ENCODE data around the gene PPIG. TPM values are rescaled to one million over a fixed set of nuclear protein-coding genes. Genes with fewer than 3 reads are reported as not detected.

The PPIG gene
- total and polyA plus RNA-seq, 2 donors (not counting 3 experiments of a cell fraction or from before 2014, with no cell fraction given), result 13.4 to 44.9 TPM

- no peaks in the 10 kb centered on the region for H3K36me3 ChIP-seq (ENCODE audit: control insufficient read depth in 2 of 2, extremely low read depth in 1 of 2, insufficient read depth in 2 of 2, low read length in 2 of 2)
- H3K9me1 ChIP-seq (replicated peaks; ENCODE audit: control insufficient read depth, extremely low read depth, insufficient read depth, low read length), result no peaks in the 10 kb centered on the region
- no peak for FAIRE-seq
- no peak for TF ChIP-seq GATA2 (IDR thresholded peaks at IDR 0.05; ENCODE audit: insufficient read depth, insufficient read length, low read depth, low read length)
- no peak for TF ChIP-seq JUN (IDR thresholded peaks at IDR 0.05; ENCODE audit: borderline replicate concordance, insufficient read depth, insufficient read length, low read depth)
- no peak for TF ChIP-seq POLR2A (IDR thresholded peaks at IDR 0.05; ENCODE audit: low read depth, low read length)
- no peak for TF ChIP-seq CTCF (IDR thresholded peaks at IDR 0.05; ENCODE audit: extremely low read depth in 1 of 2, insufficient read depth in 1 of 2, low read depth in 1 of 2, low read length in 2 of 2)
- no peak for TF ChIP-seq FOS (IDR thresholded peaks at IDR 0.05; ENCODE audit: borderline replicate concordance, insufficient read depth, low read length)
- TF ChIP-seq EZH2 (IDR thresholded peaks at IDR 0.05; ENCODE audit: borderline replicate concordance, low read depth, low read length, severe bottlenecking), result no peak
- TF ChIP-seq MAX (IDR thresholded peaks at IDR 0.05; ENCODE audit: insufficient read depth, insufficient read length), result no peak
- TF ChIP-seq POLR2AphosphoS5 (IDR thresholded peaks at IDR 0.05; ENCODE audit: insufficient read depth, low read depth, low read length), result no peak
- TF ChIP-seq MYC (IDR thresholded peaks at IDR 0.05; ENCODE audit: low read depth, low read length), result no peak
- H3K27ac ChIP-seq (ENCODE audit: insufficient read depth, low read depth, low read length), result no peak overlapping the region
- dilution Hi-C loops (cut with MboI; ENCODE audit: extremely low pct_ligation_motif_present, low sequenced_read_pairs), result no loop called here
- peak overlapping the region; percentile 98 for H2AFZ ChIP-seq (ENCODE audit: low read depth, low read length)
- peak overlapping the region; percentile 76 to 95 (median 76) for H3K4me3 ChIP-seq (replicated peaks in 1 of 3; ENCODE audit: insufficient read depth in 1 of 3, low read depth in 1 of 3, low read length in 3 of 3)
- DNase-seq (ENCODE audit: low read depth, low spot score), result no peak
- BruUV-seq (replicated peaks), result no TSS peak
- no peaks in the 10 kb centered on the region for H4K20me1 ChIP-seq (replicated peaks; ENCODE audit: control insufficient read depth, extremely low read depth, insufficient read depth, low read length)
- peak overlapping the region; percentile 77 for H3K4me2 ChIP-seq (ENCODE audit: insufficient read depth, low read length)
- H3K9me3 ChIP-seq (replicated peaks; ENCODE audit: control insufficient read depth, insufficient read depth, low read length), result no peaks in the 10 kb centered on the region
- peaks cover 17% of the 10 kb centered on the region for H3K79me2 ChIP-seq (ENCODE audit: control insufficient read depth, insufficient read depth, low read length)
- peak overlapping the region; percentile 87 for H3K9ac ChIP-seq (replicated peaks; ENCODE audit: extremely low read depth, insufficient read depth, low read length)
- ChIA-PET CTCF (interaction anchor here (0.6 to 1.6 kb wide), 6 partner anchors 10 to 120 kb away, joined by 3 to 6 read pairs (median 3); partner anchors contain the start of gene BBS5), POLR2A (interaction anchor here (0.6 to 1.5 kb wide), 2 partner anchors 12 to 25 kb away, joined by 8 to 12 read pairs; partner anchors contain the start of gene PPIG)
- H3K27me3 ChIP-seq (ENCODE audit: control insufficient read depth in 2 of 2, insufficient read depth in 2 of 2, low read length in 2 of 2), result no peaks in the 10 kb centered on the region
- intact Hi-C loops (cut with micrococcal nuclease), result loop anchor here (1.0 to 5.0 kb wide), 3 partner anchors 12 to 120 kb away; partner anchors contain the start of genes BBS5, CFAP210, PHOSPHO2 and PPIG
- H3K4me1 ChIP-seq (ENCODE audit: control insufficient read depth, extremely low read depth, insufficient read depth, low read length), result peaks cover 2% of the 10 kb centered on the region
Measured at GRCh38 chr2:169572821-169573159, 11.4 kb upstream of the PPIG start.
